Astrocyte (in vitro differentiated cells and primary cell): ENCODE data around the gene RBM19.

Source experiments
- CTCF ChIP-seq: IDR thresholded peaks from 2 replicates; pipeline ENCODE4 v1.5.1; 2011; ENCODE audit warnings: low read depth, mild to moderate bottlenecking, inconsistent platforms, low read length, moderate library complexity; ENCODE audit not compliant: insufficient read depth
- EZH2 ChIP-seq: IDR thresholded peaks from 2 replicates; pipeline ENCODE4 v1.6.1; 2012; ENCODE audit warnings: mild to moderate bottlenecking, low read length, inconsistent platforms; ENCODE audit not compliant: insufficient read depth

GRCh38 chr12:114006482-114007425, 40.6 kb upstream of the RBM19 start:
- TF ChIP-seq EZH2 (no peak), CTCF (no peak)
